D721Med (cell line): Measurements from ENCODE around the gene SERPINE1.
"Not testable (repeated sequence)": the region's sequence is repeated elsewhere in the genome, so short reads cannot be mapped to it uniquely, and the experiment has no call there.

Experiments used
- DNase-seq: peaks from one replicate; pipeline ENCODE4 v3.0.0; 2011; ENCODE audit warnings: low spot score; ENCODE audit not compliant: insufficient read length
- FAIRE-seq: peaks from 2 replicates; lab custom pipeline; 2011; peaks lifted over from hg19 to GRCh38; lab: Jason Lieb, UNC
- TF ChIP-seq, protein P1 (sequence below): IDR thresholded peaks from 2 replicates; pipeline ENCODE4 v1.5.1; 2012; ENCODE audit warnings: mild to moderate bottlenecking, control low read depth; ENCODE audit not compliant: insufficient read depth; ENCODE audit errors: missing control alignments

The SERPINE1 gene

DNA sequence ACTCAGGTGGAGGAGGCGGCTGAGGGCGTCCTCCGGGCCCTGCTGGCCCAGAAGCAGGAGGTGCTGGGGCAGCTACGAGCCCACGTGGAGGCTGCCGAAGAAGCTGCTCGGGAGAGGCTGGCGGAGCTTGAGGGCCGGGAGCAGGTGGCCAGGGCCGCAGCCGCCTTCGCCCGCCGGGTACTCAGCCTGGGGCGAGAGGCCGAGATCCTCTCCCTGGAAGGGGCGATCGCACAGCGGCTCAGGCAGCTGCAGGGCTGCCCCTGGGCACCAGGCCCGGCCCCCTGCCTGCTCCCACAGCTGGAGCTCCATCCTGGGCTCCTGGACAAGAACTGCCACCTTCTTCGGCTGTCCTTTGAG lies 38.9 kb upstream of the SERPINE1 start:
- no peak for FAIRE-seq
- TF ChIP-seq, protein P1, sequence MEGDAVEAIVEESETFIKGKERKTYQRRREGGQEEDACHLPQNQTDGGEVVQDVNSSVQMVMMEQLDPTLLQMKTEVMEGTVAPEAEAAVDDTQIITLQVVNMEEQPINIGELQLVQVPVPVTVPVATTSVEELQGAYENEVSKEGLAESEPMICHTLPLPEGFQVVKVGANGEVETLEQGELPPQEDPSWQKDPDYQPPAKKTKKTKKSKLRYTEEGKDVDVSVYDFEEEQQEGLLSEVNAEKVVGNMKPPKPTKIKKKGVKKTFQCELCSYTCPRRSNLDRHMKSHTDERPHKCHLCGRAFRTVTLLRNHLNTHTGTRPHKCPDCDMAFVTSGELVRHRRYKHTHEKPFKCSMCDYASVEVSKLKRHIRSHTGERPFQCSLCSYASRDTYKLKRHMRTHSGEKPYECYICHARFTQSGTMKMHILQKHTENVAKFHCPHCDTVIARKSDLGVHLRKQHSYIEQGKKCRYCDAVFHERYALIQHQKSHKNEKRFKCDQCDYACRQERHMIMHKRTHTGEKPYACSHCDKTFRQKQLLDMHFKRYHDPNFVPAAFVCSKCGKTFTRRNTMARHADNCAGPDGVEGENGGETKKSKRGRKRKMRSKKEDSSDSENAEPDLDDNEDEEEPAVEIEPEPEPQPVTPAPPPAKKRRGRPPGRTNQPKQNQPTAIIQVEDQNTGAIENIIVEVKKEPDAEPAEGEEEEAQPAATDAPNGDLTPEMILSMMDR = no peak

DNA sequence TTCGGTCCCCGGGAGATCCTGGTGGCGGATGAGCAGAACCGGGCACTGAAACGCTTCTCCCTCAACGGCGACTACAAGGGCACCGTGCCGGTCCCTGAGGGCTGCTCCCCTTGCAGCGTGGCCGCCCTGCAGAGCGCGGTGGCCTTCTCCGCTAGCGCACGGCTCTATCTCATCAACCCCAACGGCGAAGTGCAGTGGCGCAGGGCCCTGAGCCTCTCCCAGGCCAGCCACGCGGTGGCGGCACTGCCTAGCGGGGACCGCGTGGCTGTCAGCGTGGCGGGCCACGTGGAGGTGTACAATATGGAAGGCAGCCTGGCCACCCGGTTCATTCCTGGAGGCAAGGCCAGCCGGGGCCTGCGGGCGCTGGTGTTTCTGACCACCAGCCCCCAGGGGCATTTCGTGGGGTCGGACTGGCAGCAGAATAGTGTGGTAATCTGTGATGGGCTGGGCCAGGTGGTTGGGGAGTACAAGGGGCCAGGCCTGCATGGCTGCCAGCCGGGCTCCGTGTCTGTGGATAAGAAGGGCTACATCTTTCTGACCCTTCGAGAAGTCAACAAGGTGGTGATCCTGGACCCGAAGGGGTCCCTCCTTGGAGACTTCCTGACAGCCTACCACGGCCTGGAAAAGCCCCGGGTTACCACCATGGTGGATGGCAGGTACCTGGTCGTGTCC lies 37.9 kb upstream of the SERPINE1 start:
- FAIRE-seq (no peak), DNase-seq (no peak)
- TF ChIP-seq, protein P1 = no peak

More for the DNA sequence above, 38.9 kb upstream of the SERPINE1 start:
- no peak for DNase-seq

DNA sequence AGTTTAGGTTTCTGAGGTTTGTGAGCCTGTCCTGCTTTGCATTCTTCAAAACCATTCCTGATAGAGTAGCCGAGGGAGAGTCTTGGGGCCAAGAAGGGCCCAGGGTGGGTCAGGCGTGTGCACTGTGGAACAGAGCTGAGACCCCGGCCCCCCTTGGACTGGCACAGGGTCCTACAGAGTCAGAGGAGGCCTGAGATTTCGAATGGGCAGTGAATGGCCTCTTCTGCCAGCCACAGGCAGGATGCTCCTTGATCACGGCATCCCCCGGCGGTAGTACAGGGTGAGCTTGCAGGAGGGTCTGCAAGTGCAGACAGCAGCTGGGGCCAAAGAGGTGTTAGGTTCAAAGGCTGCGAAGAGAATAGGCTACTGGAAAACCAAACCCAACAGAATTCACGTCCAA lies 37.0 kb upstream of the SERPINE1 start:
- FAIRE-seq = no peak
- TF ChIP-seq, protein P1 = no peak
- DNase-seq = no peak

GRCh38 chr7:101092266-101092905 lies 34.5 kb upstream of the SERPINE1 start:
- not testable (repeated sequence) for FAIRE-seq, DNase-seq

DNA sequence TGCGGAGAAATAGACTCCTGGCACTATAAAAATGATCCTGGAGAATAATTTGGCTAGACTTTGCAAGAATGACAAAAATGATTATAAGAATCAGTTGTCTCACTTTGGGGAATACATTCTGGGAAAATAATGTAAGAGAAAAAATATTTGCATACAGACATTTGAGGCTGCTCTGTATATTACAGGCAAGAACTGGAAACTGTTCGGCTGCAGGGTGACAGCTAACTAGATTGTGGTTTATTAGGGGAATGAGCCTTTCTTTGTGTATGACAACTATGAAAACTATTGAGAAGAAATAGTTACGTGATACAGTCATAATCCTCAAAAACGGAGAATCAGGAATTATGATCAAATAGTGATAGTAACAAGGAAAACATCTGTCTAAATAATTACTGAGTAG lies 33.0 kb upstream of the SERPINE1 start:
- DNase-seq = no peak
- FAIRE-seq = no peak
- TF ChIP-seq, protein P1 = no peak

DNA sequence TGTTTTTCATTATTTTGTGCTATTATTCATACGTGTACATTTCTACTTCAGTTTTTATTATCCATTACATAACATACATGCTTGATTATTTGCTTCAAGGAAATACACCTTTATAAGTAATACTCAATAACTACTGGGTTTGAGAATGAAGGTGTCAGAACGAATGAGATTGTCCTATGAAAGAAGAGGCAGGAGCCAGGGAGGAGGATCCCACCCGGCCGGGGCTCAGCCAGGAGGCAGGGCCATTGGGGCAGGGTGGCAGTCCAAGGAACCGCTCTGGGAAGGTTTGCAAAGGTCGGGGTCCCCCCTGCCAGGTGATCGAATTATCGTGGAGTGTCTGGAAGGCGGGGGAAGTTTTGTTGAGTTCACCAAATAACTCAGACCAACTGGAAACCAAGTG lies 32.5 kb upstream of the SERPINE1 start:
- DNase-seq = no peak
- no peak for FAIRE-seq

DNA sequence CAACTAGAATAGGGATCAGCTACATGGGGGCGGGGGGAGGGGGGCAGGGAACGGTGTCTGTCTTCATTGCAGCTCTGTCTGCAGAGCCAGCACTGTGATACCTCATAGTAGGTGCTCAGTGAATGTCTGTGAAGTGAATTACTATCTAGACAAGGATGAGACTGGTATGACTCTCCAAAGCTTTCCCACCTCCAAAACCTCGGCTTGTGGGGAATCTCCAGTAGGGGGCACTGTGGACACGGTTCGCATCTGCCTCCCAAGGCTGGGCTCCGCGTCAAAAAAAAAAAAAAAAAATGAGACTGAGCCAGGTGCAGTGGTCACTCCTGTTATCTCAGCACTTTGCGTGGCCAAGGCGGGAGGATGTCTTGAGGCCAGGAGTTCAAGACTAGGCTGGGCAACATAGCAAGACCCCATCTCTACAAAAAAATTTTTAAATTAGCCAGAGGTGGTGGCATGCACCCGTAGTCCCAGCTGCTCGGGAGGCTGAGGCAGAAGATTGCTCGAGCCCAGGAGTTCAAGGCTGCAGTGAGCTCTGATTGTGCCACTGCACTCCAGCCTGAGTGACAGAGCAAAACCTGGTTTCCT lies 32.0 kb upstream of the SERPINE1 start:
- no peak for FAIRE-seq
- TF ChIP-seq, protein P1 = peak; percentile 26
- DNase-seq = no peak

More for the DNA sequence above, 32.5 kb upstream of the SERPINE1 start:
- TF ChIP-seq, protein P1 = no peak
